Mesenchymal stem cell (in vitro differentiated cells and primary cell): ENCODE data around the gene MAN1C1.

Experiments used
- DNase-seq: peaks from one replicate; pipeline ENCODE4 v3.0.0-alpha.2; 2013
- H2AFZ ChIP-seq: one replicate; pipeline ENCODE4 v1.6.1; 2013; ENCODE audit warnings: low read depth, mild to moderate bottlenecking, control low read depth, inconsistent platforms, low read length, moderate library complexity
- H2AK5ac ChIP-seq: 2 replicates; pipeline ENCODE4 v1.6.1; 2013; ENCODE audit warnings: low read length, moderate library complexity, mild to moderate bottlenecking, inconsistent platforms; ENCODE audit not compliant: severe bottlenecking
- H2BK120ac ChIP-seq: one replicate; pipeline ENCODE4 v1.6.1; 2013; ENCODE audit warnings: low read depth, mild to moderate bottlenecking, inconsistent platforms, low read length, moderate library complexity
- H2BK12ac ChIP-seq, 2 experiments: one replicate each; pipeline ENCODE4 v1.6.1; 2013; ENCODE audit warnings: inconsistent platforms in 2 of 2, low read length in 2 of 2, mild to moderate bottlenecking in 2 of 2, moderate library complexity in 2 of 2, control low read depth in 1 of 2
- H2BK15ac ChIP-seq: one replicate; pipeline ENCODE4 v1.6.1; 2013; ENCODE audit warnings: mild to moderate bottlenecking, low read depth, inconsistent platforms; ENCODE audit not compliant: poor library complexity, severe bottlenecking
- H2BK5ac ChIP-seq: 2 replicates; pipeline ENCODE4 v1.6.1; 2013; ENCODE audit warnings: low read depth, mild to moderate bottlenecking, low read length, control low read depth, inconsistent platforms; ENCODE audit not compliant: poor library complexity, severe bottlenecking
- H3K14ac ChIP-seq, 2 experiments: one replicate each; pipeline ENCODE4 v1.6.1; 2013; ENCODE audit warnings: inconsistent platforms in 2 of 2, low read length in 2 of 2, control low read depth in 1 of 2, mild to moderate bottlenecking in 1 of 2, moderate library complexity in 1 of 2
- H3K18ac ChIP-seq, 2 experiments: one replicate each; pipeline ENCODE4 v1.6.1; 2013; ENCODE audit warnings: inconsistent platforms in 2 of 2, low read length in 2 of 2, control low read depth in 1 of 2, low read depth in 1 of 2, mild to moderate bottlenecking in 1 of 2
- H3K23ac ChIP-seq, 2 experiments: one replicate each; pipeline ENCODE4 v1.6.1; 2013; ENCODE audit warnings: inconsistent platforms in 2 of 2, low read length in 2 of 2, mild to moderate bottlenecking in 2 of 2, moderate library complexity in 2 of 2, control low read depth in 1 of 2
- H3K27ac ChIP-seq: 2 replicates; pipeline ENCODE4 v1.5.1; 2013; ENCODE audit warnings: mild to moderate bottlenecking, moderate library complexity, low read length, control low read depth, inconsistent platforms; ENCODE audit not compliant: poor library complexity, severe bottlenecking
- H3K27me3 ChIP-seq, 2 experiments: 2 replicates each; pipeline versions ENCODE4 v1.6.1 to v1.7.0; 2013; ENCODE audit warnings: low read length in 2 of 2, mild to moderate bottlenecking in 2 of 2, moderate library complexity in 2 of 2, control low read depth in 1 of 2, inconsistent platforms in 1 of 2; ENCODE audit not compliant: control insufficient read depth in 1 of 2, insufficient read depth in 1 of 2
- H3K36me3 ChIP-seq, 2 experiments: 2 replicates each; pipeline versions ENCODE4 v1.6.1 to v1.7.0; 2013; ENCODE audit warnings: low read length in 2 of 2, control low read depth in 1 of 2, inconsistent platforms in 1 of 2, low read depth in 1 of 2, mild to moderate bottlenecking in 1 of 2; ENCODE audit not compliant: insufficient read depth in 2 of 2, control insufficient read depth in 1 of 2
- H3K4ac ChIP-seq, 2 experiments: one replicate each; pipeline ENCODE4 v1.6.1; 2013; ENCODE audit warnings: inconsistent platforms in 2 of 2, low read length in 2 of 2, mild to moderate bottlenecking in 2 of 2, moderate library complexity in 2 of 2, control low read depth in 1 of 2, low read depth in 1 of 2
- H3K4me1 ChIP-seq: 2 replicates; pipeline ENCODE4 v1.6.1; 2013; ENCODE audit warnings: low read depth, low read length, control low read depth; ENCODE audit not compliant: control insufficient read depth, insufficient read depth
- H3K4me2 ChIP-seq: 2 replicates; pipeline ENCODE4 v1.6.1; 2013; ENCODE audit warnings: low read length, mild to moderate bottlenecking, inconsistent platforms; ENCODE audit not compliant: poor library complexity, severe bottlenecking
- H3K4me3 ChIP-seq, 2 experiments: 2 replicates each; pipeline versions ENCODE4 v1.5.1 to v1.7.0; 2013; ENCODE audit warnings: low read length in 2 of 2, mild to moderate bottlenecking in 2 of 2, control low read depth in 1 of 2, low read depth in 1 of 2; ENCODE audit not compliant: insufficient read depth in 1 of 2
- H3K79me1 ChIP-seq: replicated peaks from 2 replicates; pipeline ENCODE4 v1.6.1; 2013; ENCODE audit warnings: mild to moderate bottlenecking, control low read depth, low read length, inconsistent platforms; ENCODE audit not compliant: poor library complexity, severe bottlenecking
- H3K9ac ChIP-seq: 2 replicates; pipeline ENCODE4 v1.7.0; 2013; ENCODE audit warnings: mild to moderate bottlenecking, low read length, moderate library complexity
- H3K9me3 ChIP-seq: 2 replicates; pipeline ENCODE4 v1.7.0; 2013; ENCODE audit warnings: mild to moderate bottlenecking, low read length; ENCODE audit not compliant: control insufficient read depth
- H4K8ac ChIP-seq: one replicate; pipeline ENCODE4 v1.6.1; 2013; ENCODE audit warnings: inconsistent platforms, mild to moderate bottlenecking, low read length, moderate library complexity
- H4K91ac ChIP-seq: one replicate; pipeline ENCODE4 v1.6.1; 2013; ENCODE audit warnings: mild to moderate bottlenecking, low read length, inconsistent platforms
- WGBS: methylation state at CpG from one replicate; pipeline ENCODE4 v1.1.7; 2013; ENCODE audit warnings: mixed read lengths; 5-methylcytosine and 5-hydroxymethylcytosine counted together

MAN1C1 gene

GRCh38 chr1:25624156-25624555 lies 7.6 kb downstream of the MAN1C1 start:
- WGBS, result 76% methylated on average over 2 of the region's 3 CpGs
- Histone ChIP-seq H3K4me1 (peaks cover 2% of the 10 kb centered on the region), H3K18ac (no peak overlapping the region), H3K9me3 (no peaks in the 10 kb centered on the region), H3K27ac (no peak overlapping the region), H2BK12ac (no peak overlapping the region), H4K8ac (no peak overlapping the region), H2AK5ac (no peak overlapping the region), H3K79me1 (no peaks in the 10 kb centered on the region), H2BK15ac (no peak overlapping the region), H3K36me3 (peaks cover 0 to 8% of the 10 kb centered on the region in 2 experiments), H3K4me2 (no peak overlapping the region), H3K4me3 (no peak overlapping the region), H3K27me3 (peaks cover 0 to 45% of the 10 kb centered on the region in 2 experiments), H2AFZ (no peak overlapping the region), H3K9ac (no peak overlapping the region), H4K91ac (no peak overlapping the region), H2BK5ac (no peak overlapping the region), H3K23ac (no peak overlapping the region), H3K4ac (no peak overlapping the region), H2BK120ac (no peak overlapping the region), H3K14ac (no peak overlapping the region)
- DNase-seq, result no peak

GRCh38 chr1:25624604-25625003 lies 8.0 kb downstream of the MAN1C1 start:
- DNase-seq, result no peak
- no peak overlapping the region for H3K9ac ChIP-seq
- H3K23ac ChIP-seq, result no peak overlapping the region
- no peak overlapping the region for H3K4me2 ChIP-seq
- H3K36me3 ChIP-seq, result peaks cover 0 to 8% of the 10 kb centered on the region in 2 experiments
- no peak overlapping the region for H2AK5ac ChIP-seq
- no peak overlapping the region for H3K18ac ChIP-seq
- no peak overlapping the region for H3K27ac ChIP-seq
- no peaks in the 10 kb centered on the region for H3K9me3 ChIP-seq
- H3K79me1 ChIP-seq, result no peaks in the 10 kb centered on the region
- H4K91ac ChIP-seq, result no peak overlapping the region
- H2BK15ac ChIP-seq, result no peak overlapping the region
- no peak overlapping the region for H3K4ac ChIP-seq
- WGBS, result 81% methylated on average over 3 of the region's 5 CpGs
- no peak overlapping the region for H4K8ac ChIP-seq
- H3K4me3 ChIP-seq, result no peak overlapping the region
- no peak overlapping the region for H2BK120ac ChIP-seq
- H2AFZ ChIP-seq, result no peak overlapping the region
- H3K14ac ChIP-seq, result no peak overlapping the region
- H3K27me3 ChIP-seq, result peaks cover 0 to 41% of the 10 kb centered on the region in 2 experiments
- no peaks in the 10 kb centered on the region for H3K4me1 ChIP-seq
- H2BK12ac ChIP-seq, result no peak overlapping the region
- no peak overlapping the region for H2BK5ac ChIP-seq

GRCh38 chr1:25626018-25626417 lies 9.4 kb downstream of the MAN1C1 start:
- H3K27ac ChIP-seq, result no peak overlapping the region
- H2BK120ac ChIP-seq, result no peak overlapping the region
- H4K8ac ChIP-seq, result no peak overlapping the region
- no peak overlapping the region for H3K4me2 ChIP-seq
- H3K27me3 ChIP-seq, result peaks cover 0 to 27% of the 10 kb centered on the region in 2 experiments
- no peak for DNase-seq
- no peak overlapping the region for H2BK15ac ChIP-seq
- H3K14ac ChIP-seq, result no peak overlapping the region
- H3K9me3 ChIP-seq, result no peaks in the 10 kb centered on the region
- no peak overlapping the region for H3K23ac ChIP-seq
- no peaks in the 10 kb centered on the region for H3K79me1 ChIP-seq
- H3K9ac ChIP-seq, result no peak overlapping the region
- H3K36me3 ChIP-seq, result peaks cover 0 to 6% of the 10 kb centered on the region in 2 experiments
- H3K4me1 ChIP-seq, result no peaks in the 10 kb centered on the region
- no peak overlapping the region for H4K91ac ChIP-seq
- no peak overlapping the region for H3K18ac ChIP-seq
- no peak overlapping the region for H2AK5ac ChIP-seq
- H2BK12ac ChIP-seq, result no peak overlapping the region
- H3K4ac ChIP-seq, result no peak overlapping the region
- WGBS, result 81% methylated on average over 2 of the region's 2 CpGs
- no peak overlapping the region for H2AFZ ChIP-seq
- no peak overlapping the region for H2BK5ac ChIP-seq
- no peak overlapping the region for H3K4me3 ChIP-seq

- H3K27ac ChIP-seq, result no peak overlapping the region
- no peak overlapping the region for H3K9ac ChIP-seq
- no peak overlapping the region for H3K4ac ChIP-seq
- H3K4me3 ChIP-seq, result no peak overlapping the region
- no peak overlapping the region for H3K18ac ChIP-seq
- peaks cover 0 to 3% of the 10 kb centered on the region in 2 experiments for H3K27me3 ChIP-seq
- no peak overlapping the region for H2AFZ ChIP-seq
- no peak overlapping the region for H2BK15ac ChIP-seq
- H3K79me1 ChIP-seq, result no peaks in the 10 kb centered on the region
- no peak overlapping the region for H2BK5ac ChIP-seq
- H3K36me3 ChIP-seq, result peaks cover 0 to 4% of the 10 kb centered on the region in 2 experiments
- no peaks in the 10 kb centered on the region for H3K9me3 ChIP-seq
- no peak overlapping the region for H2BK12ac ChIP-seq
- DNase-seq, result no peak
- H3K23ac ChIP-seq, result no peak overlapping the region
- H3K4me1 ChIP-seq, result no peaks in the 10 kb centered on the region
- H4K91ac ChIP-seq, result no peak overlapping the region
- H3K4me2 ChIP-seq, result no peak overlapping the region
- H2BK120ac ChIP-seq, result no peak overlapping the region
- no peak overlapping the region for H3K14ac ChIP-seq
- 87% methylated on average over 3 of the region's 5 CpGs for WGBS
- no peak overlapping the region for H2AK5ac ChIP-seq
- no peak overlapping the region for H4K8ac ChIP-seq
Observed at GRCh38 chr1:25628741-25629421, 12.3 kb downstream of the MAN1C1 start.
